ENCODE data around the gene PDE6A. TPM values are rescaled to one million over a fixed set of nuclear protein-coding genes. Genes with fewer than 3 reads are reported as not detected.
A peak's percentile ranks its signal among the peaks of the same experiment; 100 is the strongest.

The PDE6A gene
- total and polyA plus RNA-seq, 2 of the 8 experiments (the other 6 are each of a cell fraction or from before 2014, with no cell fraction given) = not detected

DNA sequence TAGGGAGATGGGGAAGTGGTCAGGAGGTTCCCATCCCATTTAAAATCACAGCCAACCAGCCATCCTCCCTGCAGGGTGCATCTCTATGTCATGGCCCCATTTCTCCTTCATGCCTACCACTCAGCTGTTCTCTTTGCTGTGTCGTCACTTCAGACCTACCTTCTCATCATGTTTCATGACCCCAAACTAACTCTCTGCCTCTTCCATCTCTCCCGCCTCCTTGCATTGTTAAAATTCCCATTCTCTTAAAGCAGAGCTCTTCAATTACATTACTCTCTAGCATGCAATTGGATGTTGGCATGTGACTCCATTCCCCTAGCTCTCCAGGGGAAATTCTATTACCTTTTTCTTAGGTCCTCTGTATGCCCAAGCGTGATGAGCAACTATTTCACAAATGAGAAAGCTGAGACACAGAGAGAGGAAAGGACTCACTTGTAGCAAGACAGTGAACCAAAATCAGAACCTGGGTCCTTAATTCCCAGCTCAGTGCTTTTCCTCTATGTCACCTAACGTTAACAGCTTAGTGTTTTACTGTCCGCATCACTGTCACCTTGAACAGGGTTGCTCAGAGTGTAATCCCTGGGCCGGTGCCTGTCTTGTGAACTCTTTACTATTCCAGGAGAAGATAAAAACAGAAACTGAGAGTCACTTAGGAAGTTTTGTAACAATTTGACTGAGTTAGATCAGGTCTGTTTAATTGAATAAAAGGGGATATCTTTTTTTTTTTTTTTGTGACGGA lies 28.1 kb downstream of the PDE6A start:
- Histone ChIP-seq H2BK12ac (ENCODE audit: low read depth, low read length) (peak overlapping the region; percentile 43; the same call in 1 of the 2 replicates), H3K79me2 (ENCODE audit: control insufficient read depth in 1 of 2, insufficient read depth in 2 of 2, low read length in 2 of 2) (no peaks in the 10 kb centered on the region), H3K79me1 (ENCODE audit: low read depth, low read length) (no peaks in the 10 kb centered on the region), H3K23ac (ENCODE audit: insufficient read length) (no peak overlapping the region), H2BK15ac (ENCODE audit: low read length) (no peak overlapping the region), H3K9ac (replicated peaks in 1 of 4; ENCODE audit: extremely low read depth in 1 of 4, low read depth in 3 of 4, low read length in 3 of 4) (no peak overlapping the region), H3K27ac (ENCODE audit: low read depth, low read length) (no peak overlapping the region), H3K27me3 (replicated peaks in 1 of 4; ENCODE audit: control insufficient read depth in 3 of 4, extremely low read depth in 1 of 4, insufficient read depth in 3 of 4, low read length in 3 of 4) (no peaks in the 10 kb centered on the region), H4K5ac (ENCODE audit: insufficient read length, low read depth, low read length) (no peak overlapping the region), H3K4me1 (replicated peaks in 1 of 4; ENCODE audit: control insufficient read depth in 3 of 4, insufficient read depth in 4 of 4, low read length in 3 of 4) (peaks cover 0 to 3% (median 0%) of the 10 kb centered on the region in 4 experiments; a peak in 1 of 7 replicates), H3K14ac (ENCODE audit: insufficient read length) (no peak overlapping the region), H3K4me3 (ENCODE audit: extremely low read depth in 1 of 4, insufficient read depth in 2 of 4, low read depth in 3 of 4, low read length in 4 of 4) (no peak overlapping the region), H3K18ac (ENCODE audit: extremely low read depth, low read length) (no peak overlapping the region), H3K23me2 (ENCODE audit: low read depth, low read length) (no peaks in the 10 kb centered on the region), H3K9me3 (ENCODE audit: insufficient read depth in 2 of 2, low read depth in 1 of 2, low read length in 1 of 2) (no peaks in the 10 kb centered on the region), H2BK120ac (replicated peaks; ENCODE audit: low read depth, low read length) (no peak overlapping the region), H2AK5ac (ENCODE audit: low read depth, low read length) (no peak overlapping the region), H3K56ac (replicated peaks; ENCODE audit: insufficient read length, low read depth, low read length) (no peak overlapping the region), H2AFZ (ENCODE audit: low read length) (peak overlapping the region; percentile 11; the same call in 1 of the 2 replicates), H4K91ac (replicated peaks; ENCODE audit: insufficient read length, low read length) (no peak overlapping the region), H3K4ac (replicated peaks; ENCODE audit: insufficient read length, low read depth, low read length) (no peak overlapping the region), H4K8ac (ENCODE audit: extremely low read depth, insufficient read depth, low read length) (no peak overlapping the region), H2BK5ac (ENCODE audit: low read depth, low read length) (no peak overlapping the region), H4K20me1 (replicated peaks in 1 of 2; ENCODE audit: control insufficient read depth in 1 of 2, insufficient read depth in 2 of 2, low read length in 2 of 2) (no peaks in the 10 kb centered on the region), H3K36me3 (ENCODE audit: control insufficient read depth in 2 of 4, insufficient read depth in 4 of 4, low read length in 3 of 4) (no peaks in the 10 kb centered on the region), H2BK20ac (ENCODE audit: low read length) (0 out of 2 replicates have a peak overlapping the region, but pooled peaks have one; percentile 32), H3K4me2 (ENCODE audit: insufficient read depth in 1 of 2, low read depth in 2 of 2, low read length in 2 of 2) (no peak overlapping the region)
- no peak for FAIRE-seq
- DNase-seq (ENCODE audit: low read depth in 1 of 2, low spot score in 2 of 2) = no peak
- POLR2A ChIA-PET (ENCODE audit: partially characterized antibody) = interaction anchor here (0.9 kb wide), 1 partner anchor 9 kb away, joined by 3 read pairs; no protein-coding TSS in a partner anchor
- CTCF ChIA-PET (ENCODE audit: partially characterized antibody) = interaction anchor here (0.7 to 2.6 kb wide), 15 partner anchors 9 to 260 kb away, joined by 3 to 10 read pairs (median 4); partner anchors contain the start of gene SLC26A2
- 88% methylated on average over 7 of the region's 7 CpGs; no CpG with 5 or more reads in 1 of the 2 experiments for WGBS, 2 experiments (ENCODE audit: extremely low coverage in 1 of 2, insufficient coverage in 1 of 2, insufficient read length in 1 of 2, insufficient replicate concordance in 2 of 2, low coverage in 1 of 2, low lambda C conversion rate in 2 of 2, missing lambda C conversion rate in 1 of 2)
- TF ChIP-seq SP1 (IDR thresholded peaks at IDR 0.05; ENCODE audit: low read depth, low read length) (no peak), JUND (IDR thresholded peaks at IDR 0.05; ENCODE audit: low read length) (no peak), GTF2F1 (IDR thresholded peaks at IDR 0.05; ENCODE audit: borderline replicate concordance, low read depth, low read length) (no peak), CHD2 (IDR thresholded peaks at IDR 0.05; ENCODE audit: low read length) (no peak), CHD1 (IDR thresholded peaks at IDR 0.05; ENCODE audit: low read depth, low read length) (no peak), POLR2A (IDR thresholded peaks at IDR 0.05; ENCODE audit: control extremely low read depth in 1 of 2, low read depth in 2 of 2, low read length in 2 of 2) (no peak), EGR1 (IDR thresholded peaks at IDR 0.05; ENCODE audit: borderline replicate concordance, low read depth, low read length) (no peak), HDAC2 (IDR thresholded peaks at IDR 0.05; ENCODE audit: borderline replicate concordance in 1 of 2, low read depth in 2 of 2, low read length in 2 of 2) (no peak), CREB1 (IDR thresholded peaks at IDR 0.05) (no peak), CTBP2 (IDR thresholded peaks at IDR 0.05; ENCODE audit: borderline replicate concordance, insufficient read depth, insufficient read length, low read length) (no peak)
- TF ChIP-seq, protein P1, sequence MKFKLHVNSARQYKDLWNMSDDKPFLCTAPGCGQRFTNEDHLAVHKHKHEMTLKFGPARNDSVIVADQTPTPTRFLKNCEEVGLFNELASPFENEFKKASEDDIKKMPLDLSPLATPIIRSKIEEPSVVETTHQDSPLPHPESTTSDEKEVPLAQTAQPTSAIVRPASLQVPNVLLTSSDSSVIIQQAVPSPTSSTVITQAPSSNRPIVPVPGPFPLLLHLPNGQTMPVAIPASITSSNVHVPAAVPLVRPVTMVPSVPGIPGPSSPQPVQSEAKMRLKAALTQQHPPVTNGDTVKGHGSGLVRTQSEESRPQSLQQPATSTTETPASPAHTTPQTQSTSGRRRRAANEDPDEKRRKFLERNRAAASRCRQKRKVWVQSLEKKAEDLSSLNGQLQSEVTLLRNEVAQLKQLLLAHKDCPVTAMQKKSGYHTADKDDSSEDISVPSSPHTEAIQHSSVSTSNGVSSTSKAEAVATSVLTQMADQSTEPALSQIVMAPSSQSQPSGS (IDR thresholded peaks at IDR 0.05; ENCODE audit: low read length) = no peak
